HG03045 (cell line): ENCODE measurements around the gene PITPNB.
A peak's percentile ranks its signal among the peaks of the same experiment; 100 is the strongest.

Experiments used
- ATAC-seq: cut with Tn5 transposase; IDR thresholded peaks from one replicate; pipeline ENCODE4 v1.9.1; 2021; ENCODE audit warnings: mild to moderate bottlenecking, moderate library complexity; ENCODE audit not compliant: unreplicated experiment

Gene PITPNB

DNA sequence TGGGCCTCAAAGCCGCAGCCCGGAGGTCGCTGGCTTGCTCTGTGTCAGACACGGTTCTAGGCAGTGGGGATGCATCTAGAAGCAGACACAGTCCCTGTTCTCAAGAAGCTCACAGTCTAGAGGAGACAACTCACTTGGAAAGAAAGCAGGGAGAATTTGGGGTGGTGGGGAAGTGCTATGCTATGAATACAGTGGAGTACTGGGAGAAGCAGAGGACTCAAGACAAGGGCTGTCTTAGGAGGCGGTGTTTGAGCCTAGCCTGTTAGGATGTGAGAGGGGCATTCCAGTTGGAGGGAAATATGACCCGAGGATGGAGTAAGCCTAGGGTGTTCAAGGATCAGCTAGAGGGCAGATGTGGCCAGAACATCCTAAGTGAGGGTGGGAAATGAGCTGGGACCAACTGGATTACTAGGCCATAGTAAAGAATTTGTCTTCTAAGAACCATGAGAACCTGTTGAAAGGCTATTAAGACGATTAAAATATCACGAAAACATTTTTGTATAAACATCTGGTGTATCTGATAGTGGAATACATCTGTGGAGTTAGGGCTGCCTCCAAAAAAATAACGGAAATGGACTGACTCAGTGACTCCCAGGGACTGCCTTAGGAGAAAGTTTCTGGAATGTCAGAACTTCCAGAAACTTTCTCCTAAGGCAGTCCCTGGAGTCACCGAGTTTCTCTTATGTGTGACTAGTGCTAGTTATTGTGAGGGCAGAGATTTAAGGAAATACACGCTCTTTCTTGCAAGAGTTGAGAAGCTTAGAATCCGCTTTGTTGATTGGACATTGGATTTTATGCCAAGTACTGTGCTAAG lies 1.1 kb upstream of the PITPNB start:
- peak; percentile 27 for ATAC-seq

DNA sequence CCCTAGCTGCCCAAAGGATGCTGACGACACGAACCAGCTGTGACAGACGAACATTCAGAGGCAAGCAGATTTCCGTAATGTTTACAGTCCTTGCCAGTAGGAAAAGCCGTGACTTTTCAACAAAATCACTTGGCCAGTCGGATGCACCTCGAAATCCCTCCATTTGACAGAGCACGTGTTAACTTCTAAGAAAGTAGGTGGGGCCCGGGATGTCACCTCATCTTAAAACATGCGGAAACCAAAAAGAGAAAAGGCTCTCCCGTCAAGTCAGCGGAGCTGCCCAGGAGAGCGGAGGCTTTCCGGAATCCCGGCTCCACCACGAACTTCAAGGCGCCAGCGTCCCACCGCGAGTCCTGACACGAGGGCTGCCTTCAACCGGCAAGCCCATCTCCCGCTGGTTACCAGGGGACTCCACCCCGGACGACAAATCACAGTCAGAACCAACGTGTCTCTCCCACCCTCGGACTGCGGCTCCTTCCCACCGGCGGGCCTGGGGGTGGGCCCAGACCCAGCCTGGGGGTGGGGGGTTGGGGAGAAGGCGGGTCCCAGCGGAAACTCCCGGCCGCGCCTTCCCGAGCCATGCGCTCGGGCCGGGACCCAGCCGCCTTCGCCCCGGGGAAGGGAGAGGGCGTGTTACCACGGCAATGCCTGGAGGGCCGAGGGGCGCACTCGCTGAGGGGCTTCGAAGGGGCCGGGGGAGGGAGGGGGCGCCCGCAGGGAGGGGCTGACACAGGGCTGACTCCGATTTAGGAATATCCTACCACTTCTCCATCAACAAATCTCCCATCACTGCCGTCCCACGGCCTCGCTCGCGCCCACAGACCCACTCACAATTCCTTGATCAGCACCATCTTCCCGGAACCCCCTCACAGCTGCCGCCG lies 475 bp downstream of the PITPNB start:
- ATAC-seq, result peak; percentile 41

DNA sequence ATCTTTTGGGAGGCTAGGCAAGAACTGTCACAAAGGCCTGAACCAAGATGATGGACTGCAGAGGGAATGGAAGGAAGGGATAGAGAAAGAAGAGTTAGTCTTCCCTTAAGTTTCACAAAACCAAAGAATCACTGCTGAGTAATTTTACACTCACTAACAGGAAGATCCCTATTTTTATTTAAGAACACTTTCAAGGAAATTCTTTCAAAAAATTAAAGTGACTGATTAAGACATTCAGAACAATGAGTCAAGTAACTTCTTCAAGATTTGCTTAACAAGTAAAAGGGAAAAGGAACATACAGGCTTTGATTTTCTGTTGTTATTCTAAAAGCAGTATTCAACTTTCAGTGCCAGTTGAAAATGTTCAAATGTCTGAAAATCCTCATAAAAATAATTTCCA lies 3.1 kb downstream of the PITPNB start:
- no peak for ATAC-seq

DNA sequence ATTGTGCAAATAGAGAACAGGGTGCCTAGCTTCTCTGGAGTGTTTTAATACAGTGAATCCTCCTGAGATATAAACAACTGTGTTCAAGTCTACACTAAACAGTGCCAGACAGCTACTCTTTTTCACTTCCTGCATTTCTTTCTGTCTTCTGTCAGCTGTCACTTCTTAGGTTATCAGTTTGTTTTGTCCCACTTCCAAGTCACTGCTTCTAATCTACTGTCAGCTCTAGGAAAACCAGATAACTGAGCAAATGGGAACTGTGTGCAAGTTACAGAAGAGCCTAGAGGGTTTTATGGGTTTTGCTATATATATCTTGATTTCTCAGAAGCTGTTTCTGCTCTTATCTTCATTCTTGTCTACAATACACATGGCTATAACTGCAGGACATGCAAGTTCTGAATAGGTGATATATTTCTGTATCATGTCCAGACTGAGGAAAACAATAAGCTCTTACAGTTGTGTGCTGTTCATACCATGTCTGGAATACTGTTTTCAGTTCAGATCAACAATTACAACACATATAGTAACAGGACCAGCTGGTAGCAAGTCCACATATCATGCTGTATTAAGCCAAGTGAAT lies 5.8 kb downstream of the PITPNB start:
- ATAC-seq, result no peak

DNA sequence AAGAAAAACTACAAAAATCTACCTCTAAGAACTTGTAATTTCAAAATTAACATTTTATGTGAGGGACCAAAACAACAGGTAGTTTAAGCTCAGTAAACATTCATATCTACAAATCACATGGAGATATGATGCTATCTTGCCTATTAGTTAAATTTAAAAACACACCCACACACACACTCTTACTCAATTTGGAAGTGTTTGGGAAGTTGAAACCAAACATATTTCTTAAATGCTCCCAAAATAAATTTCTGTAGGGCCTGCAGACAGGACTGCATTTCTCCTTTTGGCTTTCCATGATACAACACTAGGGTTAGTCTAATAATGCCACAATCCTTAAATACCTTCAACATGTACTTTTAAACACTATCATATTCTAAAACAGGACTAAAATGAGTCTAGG lies 7.0 kb downstream of the PITPNB start:
- no peak for ATAC-seq

DNA sequence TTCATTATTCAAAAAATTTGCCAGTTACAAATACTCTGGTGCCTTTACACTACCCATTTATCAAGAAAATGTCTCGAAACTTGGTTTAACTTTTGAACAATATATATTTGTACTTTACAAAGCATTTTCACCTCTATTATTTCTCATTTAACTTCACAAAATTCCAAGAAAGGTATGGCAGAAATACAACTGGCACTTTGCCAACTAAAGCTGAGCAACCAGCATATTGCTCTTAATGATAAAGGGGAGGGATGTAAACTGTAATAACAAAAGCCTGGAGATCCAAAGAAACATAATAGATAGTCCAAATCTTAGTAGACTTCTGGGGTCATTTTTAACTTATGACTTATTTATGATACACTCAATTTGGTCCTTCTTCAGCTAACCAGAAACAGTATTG lies 7.7 kb downstream of the PITPNB start:
- ATAC-seq, result no peak

DNA sequence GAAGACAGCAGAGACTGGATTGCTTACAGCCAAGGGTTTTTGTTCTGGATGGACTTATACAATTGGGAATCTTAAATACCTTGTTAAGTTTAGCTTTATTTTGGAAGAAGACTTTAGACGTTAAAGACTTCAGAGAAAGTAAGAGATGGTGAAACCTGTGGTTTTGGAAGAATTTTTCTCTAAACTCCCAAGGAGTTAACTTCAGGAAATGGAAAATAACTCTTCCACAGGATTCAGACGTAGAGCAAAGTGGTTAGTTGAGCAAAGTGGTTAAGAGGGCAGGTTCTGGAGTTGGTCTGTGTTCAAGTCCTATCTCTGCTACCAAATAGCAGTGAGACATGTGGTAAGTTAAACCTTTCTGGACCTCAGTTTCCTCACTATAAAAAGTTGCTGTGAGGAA lies 12.8 kb downstream of the PITPNB start:
- ATAC-seq, result no peak

DNA sequence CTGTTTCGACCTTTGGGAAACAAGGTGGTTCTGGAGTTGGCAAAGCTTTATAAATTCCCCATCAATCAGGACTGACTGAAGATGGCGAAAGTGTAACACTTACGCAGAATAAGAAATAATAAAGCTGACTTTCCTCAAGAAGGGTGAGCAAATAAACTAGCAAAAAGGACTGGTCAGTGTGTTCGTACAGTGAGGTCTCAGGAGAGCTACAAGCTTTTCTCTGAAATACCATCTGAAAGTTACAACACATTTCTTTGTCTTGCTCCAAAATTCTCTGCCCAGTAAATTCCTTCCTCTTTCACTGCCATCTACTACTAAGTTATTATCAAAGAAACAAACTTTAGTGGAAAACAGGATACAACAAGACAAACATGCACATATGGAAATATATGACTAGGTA lies 13.4 kb downstream of the PITPNB start:
- ATAC-seq, result no peak

DNA sequence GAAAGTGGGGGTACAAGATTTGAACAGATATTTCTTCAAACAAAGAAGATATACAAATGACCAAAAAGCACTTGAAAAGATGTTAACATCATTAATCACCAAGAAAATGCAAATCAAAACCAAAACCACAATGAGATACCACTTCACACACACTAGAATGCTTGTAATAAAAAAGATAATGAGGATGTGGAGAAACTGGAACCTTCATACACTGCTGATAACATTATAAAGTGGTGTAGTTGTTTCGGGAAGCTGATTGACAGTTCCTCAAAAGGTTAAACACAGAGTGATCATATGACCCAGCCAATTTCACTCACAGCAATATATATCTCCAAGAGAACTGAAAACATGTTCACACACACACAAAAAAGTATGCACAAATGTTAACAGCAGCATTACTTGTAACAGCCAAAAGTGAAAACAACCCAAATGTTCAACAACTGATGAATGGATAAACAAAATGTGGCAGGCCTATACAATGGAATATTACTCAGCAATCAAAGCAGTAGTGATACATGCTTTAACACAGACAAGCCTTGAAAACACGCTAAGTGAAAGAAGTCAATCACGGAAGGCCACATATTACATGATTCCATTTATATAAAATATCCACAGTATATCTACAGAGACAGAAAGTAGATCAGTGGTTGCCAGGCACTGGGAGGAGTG lies 15.1 kb downstream of the PITPNB start:
- no peak for ATAC-seq

DNA sequence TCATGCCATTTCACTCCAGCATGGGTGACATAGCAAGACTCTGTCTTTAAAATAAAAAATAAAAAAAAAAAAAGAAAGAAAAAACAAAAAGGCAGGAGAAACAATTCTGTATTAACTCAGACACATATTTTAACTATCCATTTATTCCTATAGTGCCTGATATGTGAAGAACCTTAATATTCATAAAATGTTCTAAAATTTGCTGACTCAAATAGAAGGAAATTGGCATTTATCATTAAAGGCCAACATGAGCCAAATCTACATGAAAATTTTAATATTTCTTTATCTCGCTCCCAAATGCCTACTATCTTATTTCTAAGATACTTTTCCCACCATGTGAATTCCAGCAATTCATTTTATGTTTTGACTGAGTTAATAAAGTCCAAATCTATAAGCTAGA lies 18.9 kb downstream of the PITPNB start:
- no peak for ATAC-seq

DNA sequence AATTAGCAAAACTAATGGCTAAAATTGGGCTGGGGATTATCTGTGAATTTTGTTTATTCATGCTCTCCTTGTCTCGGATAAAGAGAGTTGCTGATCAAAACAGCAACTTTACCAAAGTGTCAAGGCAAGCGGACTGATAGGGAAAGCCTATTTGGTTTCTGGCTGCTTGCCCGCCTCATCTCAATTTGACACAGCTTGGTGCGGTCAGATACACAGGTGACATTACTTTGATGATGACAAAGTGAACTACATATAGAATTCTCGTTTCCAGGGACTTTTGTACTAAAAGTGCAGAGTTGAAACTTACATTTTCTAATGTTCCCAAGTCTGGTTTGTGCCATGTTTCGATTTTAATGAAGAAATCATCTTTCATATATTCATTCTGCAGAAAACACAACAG lies 22.8 kb downstream of the PITPNB start:
- no peak for ATAC-seq

DNA sequence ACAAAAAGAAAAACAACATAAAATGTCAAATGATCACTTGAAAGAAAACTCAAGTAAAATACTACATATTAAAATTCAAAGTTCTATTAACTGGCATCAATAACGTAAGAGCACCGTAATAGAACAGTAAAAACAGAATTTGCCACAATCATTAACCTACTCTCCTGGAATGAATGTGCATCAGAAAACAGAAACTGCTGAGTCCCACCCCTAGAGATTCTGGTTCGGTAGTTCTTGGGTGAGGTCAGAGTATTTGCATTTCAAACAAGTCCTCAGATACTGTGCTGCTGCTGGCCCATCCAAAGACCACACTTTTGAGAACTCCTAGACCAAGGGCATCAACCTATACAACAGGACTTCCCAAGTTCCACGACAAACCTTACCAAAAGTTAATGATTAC lies 23.5 kb downstream of the PITPNB start:
- ATAC-seq, result peak; percentile 88

DNA sequence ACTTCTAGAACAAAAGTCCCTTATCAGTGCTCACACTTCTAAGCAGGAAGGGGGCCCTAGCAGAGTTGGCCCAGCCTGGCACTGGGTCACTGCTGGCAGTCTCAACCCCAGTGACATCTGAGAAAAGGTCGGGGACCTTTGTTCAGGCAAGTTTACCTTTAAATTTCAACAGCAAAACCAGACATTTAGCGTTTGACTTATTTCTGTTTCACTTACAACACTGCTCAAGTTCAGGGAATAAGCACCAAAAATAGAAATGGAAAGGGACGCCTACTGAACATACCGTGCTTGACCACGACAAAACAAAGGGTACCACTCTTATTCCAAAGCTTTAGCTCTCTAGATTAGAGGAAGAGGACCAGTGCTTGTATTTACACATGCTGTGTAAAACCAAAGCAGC lies 26.2 kb downstream of the PITPNB start:
- ATAC-seq, result no peak

DNA sequence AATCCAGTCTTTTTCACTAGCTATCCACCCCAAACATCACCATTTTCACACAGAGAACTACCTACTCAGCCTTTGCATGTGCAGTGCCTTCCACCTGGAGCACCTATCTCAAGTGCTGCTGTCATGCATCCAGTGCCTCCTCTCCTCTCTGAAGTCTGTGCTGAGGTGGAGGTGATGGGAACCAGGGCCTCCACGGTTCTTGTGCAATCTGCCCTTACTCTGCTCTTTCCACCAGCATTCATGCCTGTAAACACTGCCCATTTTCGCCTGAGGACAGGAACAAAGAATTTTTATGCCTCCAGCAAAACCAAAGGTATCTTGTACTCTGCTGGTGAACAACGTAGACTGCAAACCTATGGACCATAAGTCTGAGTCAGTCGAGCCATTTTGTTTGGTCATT lies 27.0 kb downstream of the PITPNB start:
- ATAC-seq, result no peak

DNA sequence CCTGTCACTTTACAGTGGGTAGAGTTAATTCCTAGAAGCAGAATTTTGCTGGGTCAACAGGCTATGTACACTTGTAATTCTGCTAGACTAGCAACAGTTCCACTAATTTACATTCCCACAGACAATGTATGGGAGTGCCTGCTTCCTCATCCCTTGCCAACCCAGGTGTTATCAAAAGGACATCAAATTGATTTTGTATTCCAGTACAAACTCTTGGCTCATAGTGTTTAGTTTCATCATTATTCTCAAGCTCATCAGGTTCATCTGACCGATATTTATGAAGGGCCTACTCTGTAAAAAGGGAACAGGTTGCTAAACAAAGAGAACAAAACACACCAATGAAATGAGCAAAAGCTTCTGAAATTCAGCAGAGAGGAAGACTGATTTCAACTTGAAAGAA lies 30.7 kb downstream of the PITPNB start:
- ATAC-seq, result no peak

DNA sequence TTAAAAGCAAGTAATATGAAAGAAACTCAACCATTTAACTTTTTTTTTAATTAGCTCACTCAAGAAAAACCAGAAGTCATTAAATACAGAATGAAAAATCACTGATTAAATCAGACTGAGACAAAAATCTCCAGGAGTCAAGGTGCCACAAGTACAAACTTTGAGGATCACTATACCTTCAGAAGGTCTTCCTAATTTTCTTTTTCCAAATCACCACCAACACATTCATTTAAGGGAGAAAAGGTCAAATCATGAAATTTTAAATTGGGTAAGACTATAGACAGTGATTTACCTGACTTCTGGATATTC lies 32.3 kb downstream of the PITPNB start:
- ATAC-seq, result no peak

DNA sequence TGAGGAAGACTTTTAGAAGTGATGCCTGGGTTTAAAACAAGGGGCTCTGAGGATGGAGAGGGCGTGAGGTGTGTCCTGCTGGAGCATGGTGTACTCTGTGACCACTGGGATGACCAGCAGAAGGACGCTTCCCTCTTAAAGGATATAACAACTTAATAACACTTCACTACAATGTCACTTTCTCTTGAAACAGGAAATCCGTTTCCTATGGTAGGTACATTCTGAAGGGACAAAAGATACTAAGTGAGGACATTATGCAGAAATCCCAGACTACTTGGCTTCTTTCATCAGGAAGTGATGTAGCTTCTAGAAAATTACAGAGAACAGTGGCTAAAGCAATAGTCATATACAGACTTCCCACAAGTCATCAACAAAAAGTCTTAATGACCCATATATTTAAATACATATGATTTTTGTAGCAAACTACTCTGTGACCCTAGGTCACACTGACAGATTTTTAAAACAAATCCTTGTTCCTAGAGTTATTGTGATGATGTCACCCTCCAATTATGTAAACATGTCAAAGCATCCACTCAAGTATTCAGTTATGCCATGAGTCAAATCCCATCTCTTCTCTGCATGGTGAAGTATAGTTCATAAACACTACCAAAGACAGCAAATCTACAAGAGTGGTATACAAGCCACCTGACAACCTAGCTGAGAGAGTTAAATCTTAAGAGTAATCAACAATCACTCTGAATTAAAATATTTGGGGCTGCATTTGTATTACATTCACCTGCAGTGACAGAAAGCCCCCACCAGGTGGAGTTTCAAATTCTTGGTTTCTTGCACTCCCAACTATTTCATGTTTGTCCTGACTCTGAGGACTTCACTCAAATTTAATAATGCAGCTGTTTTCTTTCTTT lies 32.8 kb downstream of the PITPNB start:
- ATAC-seq, result no peak

DNA sequence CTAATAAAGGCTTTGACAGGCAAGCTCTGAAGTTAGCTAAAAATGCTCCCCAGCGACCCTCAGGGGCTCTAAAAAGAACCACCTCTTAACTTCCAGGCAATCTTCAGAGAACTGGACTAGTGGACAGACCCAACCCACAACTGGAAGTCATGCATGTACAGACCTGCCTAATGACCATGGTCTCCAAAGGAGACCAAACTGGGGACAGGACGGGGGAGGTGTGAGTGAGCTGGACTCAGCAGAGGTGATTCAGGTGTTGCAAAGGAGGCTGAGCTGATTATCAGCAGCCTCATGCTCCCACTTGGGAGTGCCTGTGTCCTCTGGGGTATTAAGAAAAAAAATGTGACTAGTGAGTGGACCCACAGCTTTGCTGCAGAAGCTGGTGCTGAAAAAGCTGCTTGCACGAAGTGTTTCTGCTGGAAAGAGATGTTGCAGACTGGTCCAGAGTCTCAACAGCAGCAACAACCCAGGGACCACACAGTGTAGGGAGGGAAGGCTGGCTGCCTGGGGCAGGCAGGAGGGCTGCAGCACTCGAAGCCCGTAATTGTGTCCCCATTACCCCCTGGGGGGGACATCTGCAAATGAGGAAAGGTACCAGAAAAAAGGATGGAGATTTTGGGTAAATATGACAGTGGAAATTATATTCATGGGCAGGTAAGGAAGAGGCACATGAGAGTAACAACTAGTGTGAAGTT lies 35.3 kb downstream of the PITPNB start:
- ATAC-seq, result no peak

DNA sequence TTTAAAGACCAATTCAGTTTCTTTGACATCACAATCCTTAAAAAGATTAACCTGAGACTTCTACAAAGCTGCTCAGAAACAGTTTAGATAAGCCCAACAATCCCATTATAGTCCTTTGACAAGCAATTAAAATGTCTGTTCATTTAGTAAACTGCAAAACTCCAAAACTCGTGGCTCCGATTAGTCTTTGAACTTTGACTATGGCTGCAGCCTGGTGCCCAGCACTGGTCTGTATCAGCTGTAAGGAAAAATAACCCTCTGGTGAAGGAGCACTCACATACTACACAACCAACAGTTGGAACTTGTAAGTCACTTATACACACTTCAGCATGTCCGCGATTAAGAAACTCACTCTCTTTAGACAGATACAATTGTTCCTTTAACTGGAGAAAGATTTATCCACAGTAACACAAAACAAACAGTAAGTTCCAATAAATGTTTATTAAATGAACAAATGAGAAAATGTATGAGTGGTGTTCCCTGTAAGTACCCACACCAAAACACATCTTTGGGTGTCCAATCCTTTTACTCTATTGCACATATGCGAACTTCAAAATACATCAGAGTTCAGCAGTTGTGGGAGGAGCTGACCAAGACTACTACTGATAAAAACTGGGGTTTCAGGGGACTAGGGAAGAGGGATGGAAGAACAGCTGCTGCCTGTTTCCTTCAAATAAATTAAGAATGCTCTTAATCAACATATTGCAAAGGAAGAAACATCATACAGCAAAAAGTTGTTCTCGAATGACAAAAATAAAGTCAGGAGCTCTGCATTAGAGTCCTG lies 36.4 kb downstream of the PITPNB start:
- ATAC-seq, result no peak
